Measurements from ENCODE around the gene RFTN1.

Gene RFTN1

GRCh38 chr3:16463119-16463518, 50.4 kb downstream of the RFTN1 start:
- no peak for DNase-seq

- peak; percentile 52 for DNase-seq
Measured at GRCh38 chr3:16462679-16463078, 50.8 kb downstream of the RFTN1 start.

- DNase-seq: no peak
Measured at GRCh38 chr3:16461463-16462245, 51.8 kb downstream of the RFTN1 start.

GRCh38 chr3:16460886-16461285, 52.6 kb downstream of the RFTN1 start:
- no peak for DNase-seq

GRCh38 chr3:16460273-16460672, 53.2 kb downstream of the RFTN1 start:
- no peak for DNase-seq

DNA sequence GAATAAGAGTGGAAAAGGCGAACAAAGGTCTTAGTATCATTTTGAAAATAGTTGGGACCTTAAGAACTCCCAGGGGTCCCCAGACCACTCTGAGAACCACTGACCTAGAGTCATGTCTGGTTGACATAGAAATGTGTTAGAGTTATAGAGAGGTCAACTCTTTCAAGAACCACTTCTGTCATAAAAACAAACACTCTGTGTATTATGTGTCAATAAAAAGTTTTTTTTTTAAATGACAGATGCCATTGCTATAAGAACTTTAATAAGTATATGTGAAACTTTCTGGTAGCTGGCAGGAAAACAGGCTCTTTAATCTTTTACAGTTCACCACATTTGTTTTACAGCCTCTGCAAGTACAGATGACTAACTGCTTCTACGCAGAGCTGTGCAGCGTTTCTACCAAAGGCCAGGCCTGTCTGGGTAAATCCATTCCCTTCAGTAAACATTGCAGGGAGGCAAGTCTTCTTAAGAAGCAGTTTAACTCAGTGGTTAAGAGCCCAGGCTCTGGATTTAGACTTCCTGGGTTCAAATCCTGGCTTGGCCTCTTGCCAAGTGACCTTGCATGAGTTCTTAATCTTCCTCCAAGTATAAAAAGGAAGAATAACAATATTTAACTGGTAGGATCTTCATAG, 56.6 kb downstream of the RFTN1 start:
- DNase-seq: peak; percentile 13

GRCh38 chr3:16455966-16456365, 57.5 kb downstream of the RFTN1 start:
- DNase-seq: no peak

DNA sequence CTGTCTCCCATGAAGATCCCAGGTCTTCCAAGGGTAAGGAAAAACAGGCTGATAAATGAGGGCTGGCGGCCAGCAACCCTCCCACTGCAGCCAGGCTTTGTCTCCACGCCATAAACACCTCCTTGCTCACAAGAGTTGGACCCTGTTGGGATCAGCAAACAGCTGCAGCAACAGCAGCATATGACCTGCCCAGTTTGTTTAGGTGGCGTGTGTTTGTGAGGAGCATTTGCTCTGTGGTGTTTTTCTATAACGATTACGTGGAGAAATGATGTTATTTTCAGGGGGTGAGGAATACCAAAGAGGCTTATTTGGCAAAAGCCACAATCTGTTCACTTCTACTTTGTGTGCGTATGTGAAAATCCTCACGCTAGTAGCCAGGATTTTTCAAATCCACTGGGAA, 58.5 kb downstream of the RFTN1 start:
- no peak for DNase-seq

DNA sequence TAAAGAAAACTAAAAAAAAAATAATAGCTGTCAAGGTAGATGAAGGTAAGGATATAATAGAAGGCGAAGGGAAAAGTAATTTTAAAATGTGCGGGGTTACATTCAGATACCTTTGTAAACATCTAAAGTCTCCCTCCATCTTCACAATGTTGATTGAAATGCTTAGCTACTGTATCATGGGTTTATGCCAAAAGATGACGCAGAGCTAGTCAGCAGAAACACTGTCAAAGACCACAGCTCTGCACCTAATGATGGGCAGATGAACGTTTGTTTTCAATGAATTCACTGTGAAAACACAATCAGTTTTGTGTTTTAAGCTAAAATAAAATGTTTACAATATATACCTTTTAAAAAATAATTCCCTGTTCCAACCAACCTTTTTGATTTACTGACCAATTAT, 61.2 kb downstream of the RFTN1 start:
- DNase-seq: no peak

DNA sequence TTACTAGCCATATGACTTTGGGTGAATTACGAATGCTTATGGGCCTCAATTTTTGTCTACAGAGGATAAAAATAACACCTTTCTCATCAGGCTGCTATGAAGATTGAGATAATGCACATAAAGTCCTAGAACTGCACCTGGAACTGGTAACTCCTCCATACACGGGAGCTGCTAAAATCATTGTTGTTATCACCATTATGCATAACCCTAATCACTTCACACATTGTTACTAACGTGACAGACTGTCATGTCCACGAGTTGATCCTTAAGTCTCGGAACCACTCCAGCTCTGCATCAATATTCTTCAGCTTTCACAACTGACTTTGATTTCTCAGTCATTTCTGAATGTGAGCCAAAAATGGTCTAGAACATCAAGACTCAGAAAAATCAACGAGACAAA, 64.1 kb downstream of the RFTN1 start:
- no peak for DNase-seq

- peak; percentile 13 for DNase-seq
Measured at GRCh38 chr3:16448639-16449070, 64.8 kb downstream of the RFTN1 start.

DNA sequence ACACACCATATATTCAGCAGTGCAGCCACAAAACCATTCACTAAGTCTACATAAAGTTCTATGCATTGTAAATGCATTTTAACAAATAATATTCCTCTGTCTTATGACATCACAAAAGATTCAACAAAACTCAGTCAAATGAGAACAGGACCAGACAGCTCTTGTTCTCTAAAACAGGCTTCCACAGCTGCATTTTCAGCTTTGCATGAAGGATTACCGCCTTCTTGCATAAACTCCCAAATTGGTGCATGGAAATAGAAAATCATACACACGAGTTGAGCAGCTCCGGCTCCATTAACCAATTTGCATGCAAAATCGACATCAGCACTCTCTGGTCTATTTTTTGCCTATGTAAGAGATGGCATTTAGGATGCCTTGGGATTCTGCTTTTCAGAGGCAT, 66.4 kb downstream of the RFTN1 start:
- no peak for DNase-seq

GRCh38 chr3:16444344-16444743, 69.2 kb downstream of the RFTN1 start:
- DNase-seq: no peak

DNA sequence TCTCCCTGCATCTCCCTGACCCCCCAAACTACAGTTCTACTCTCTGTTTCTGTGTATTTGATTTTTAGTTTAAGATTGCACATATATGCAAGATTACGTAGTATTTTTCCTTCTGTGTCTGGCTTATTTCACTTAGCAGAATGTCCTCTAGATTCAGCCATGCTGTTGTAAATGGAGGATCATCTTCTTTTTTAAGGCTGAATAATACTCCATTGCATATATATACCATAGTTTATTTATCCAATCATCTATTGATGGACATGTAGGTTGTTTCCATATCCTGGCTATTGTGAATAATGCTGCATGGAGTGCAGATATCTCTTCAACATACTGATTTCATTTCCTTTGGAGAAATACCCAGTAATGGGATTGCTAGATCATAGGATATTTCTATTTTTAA, 70.8 kb downstream of the RFTN1 start:
- DNase-seq: no peak

- DNase-seq: no peak
Measured at GRCh38 chr3:16441371-16441875, 72.1 kb downstream of the RFTN1 start.

- DNase-seq: no peak
Measured at GRCh38 chr3:16439848-16440708, 73.4 kb downstream of the RFTN1 start.

- DNase-seq: no peak
Measured at GRCh38 chr3:16439163-16439847, 74.2 kb downstream of the RFTN1 start.

- no peak for DNase-seq
Measured at GRCh38 chr3:16437640-16438039, 75.9 kb downstream of the RFTN1 start.

GRCh38 chr3:16433701-16434151, 79.8 kb downstream of the RFTN1 start:
- DNase-seq: no peak

DNA sequence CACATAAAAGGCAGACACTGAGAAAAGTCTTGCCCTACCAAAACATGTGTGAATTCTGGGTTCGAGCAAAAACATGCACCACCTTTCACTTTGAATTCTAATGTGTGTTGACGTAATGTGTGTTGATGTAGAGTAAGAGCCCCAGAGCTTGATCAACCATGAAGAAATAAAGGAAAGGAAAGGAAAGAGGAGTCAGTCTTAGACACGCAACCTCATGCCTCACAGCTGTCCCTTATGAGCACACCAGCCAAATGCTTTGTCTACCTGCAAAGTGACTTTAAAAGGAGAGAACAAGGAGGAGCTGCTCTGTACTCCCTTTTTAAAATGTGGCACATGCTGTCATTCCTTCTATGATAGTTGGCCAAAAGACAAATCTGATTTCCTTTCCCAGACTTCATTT, 80.8 kb downstream of the RFTN1 start:
- no peak for DNase-seq

DNA sequence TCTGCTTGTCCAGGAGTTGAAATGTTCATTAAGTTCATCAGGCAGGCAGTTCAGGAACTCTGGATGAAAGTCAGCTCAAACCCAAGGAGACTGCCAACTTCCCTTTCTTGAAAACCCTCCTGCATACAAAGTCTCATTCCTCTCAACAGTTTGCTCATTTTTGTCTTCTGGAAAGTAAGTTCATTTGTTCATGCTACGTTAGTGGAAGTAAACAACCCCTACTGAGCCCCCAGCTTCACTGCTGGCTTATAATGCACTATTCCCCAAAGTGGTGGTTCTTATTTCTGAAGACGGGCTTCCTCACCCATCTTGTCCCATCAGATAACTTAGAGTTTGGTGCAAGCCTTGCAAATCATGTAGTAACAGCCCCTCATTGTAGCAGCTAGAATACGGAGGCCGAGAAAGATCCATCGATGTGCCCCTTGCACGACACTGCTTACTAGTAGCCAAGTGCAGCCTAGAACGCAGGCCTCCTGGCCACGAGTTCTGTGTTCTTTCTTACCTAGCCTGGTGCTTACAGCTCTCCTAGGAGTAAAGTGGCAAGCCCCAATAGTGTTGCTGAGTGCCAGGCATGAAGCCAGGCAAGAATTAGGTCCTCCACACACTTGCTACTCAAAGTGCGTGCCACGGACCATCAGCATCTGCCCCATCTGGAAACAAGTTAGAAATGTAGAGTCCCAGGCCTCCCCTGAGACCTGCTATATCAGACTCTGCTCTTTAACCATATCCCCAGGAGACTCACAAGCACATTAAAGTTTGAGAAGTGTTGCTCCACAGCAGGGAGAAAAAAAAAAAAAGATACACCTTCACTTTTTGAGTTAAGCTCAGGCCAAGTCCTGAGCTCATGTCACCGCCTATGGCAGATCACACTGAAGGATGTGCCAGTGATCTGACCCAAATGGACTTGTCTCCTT, 82.5 kb downstream of the RFTN1 start:
- no peak for DNase-seq

GRCh38 chr3:16429086-16429485, 84.4 kb downstream of the RFTN1 start:
- no peak for DNase-seq

Data from CD4-positive, alpha-beta T cell treated with Interleukin-4 for 4 hours (primary cell).